Measurements from ENCODE around the gene RNF146.

Gene RNF146, protein sequence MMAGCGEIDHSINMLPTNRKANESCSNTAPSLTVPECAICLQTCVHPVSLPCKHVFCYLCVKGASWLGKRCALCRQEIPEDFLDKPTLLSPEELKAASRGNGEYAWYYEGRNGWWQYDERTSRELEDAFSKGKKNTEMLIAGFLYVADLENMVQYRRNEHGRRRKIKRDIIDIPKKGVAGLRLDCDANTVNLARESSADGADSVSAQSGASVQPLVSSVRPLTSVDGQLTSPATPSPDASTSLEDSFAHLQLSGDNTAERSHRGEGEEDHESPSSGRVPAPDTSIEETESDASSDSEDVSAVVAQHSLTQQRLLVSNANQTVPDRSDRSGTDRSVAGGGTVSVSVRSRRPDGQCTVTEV

DNA sequence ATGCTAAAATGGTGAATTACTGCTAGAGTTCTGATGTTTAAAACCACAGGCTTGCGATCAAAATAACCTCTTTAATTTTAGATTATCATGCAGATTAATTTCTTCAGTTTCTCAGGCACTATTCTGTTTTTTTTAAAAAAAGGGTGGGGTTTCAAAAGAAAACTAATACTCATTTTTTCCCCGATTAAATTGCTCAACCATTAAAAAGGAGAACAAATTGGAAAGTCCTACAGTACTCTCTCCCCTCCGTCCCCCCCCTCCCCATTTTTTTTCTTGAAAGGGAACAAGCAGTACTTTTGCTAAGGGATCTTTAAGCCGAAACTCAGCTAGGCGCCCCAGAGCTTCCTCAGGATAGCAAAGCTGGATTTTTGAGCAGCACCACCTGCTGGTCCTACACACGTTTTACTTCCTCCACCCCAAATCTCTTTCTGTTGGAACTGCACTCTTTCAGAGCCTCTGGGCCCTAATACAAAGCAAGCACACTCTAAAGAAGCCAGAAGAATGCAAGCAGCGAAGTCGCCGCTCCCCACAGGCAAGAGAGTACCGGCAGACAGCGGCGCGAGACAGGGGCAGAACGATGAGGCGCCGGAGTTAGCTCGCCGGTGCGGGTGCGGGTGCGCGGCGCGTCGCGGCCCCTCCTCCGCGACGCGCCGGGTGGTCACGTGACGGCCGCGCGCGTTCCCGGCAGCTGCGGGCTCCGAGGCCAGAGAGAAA, at the start of gene RNF146:
RNF146 (plus strand) TSS at position 687 of the 714 bp plus-strand sequence. CDS start 13,475 bp downstream, outside the sequence.
- H3K27me3 ChIP-seq (ENCODE audit: insufficient read depth, low read length, poor library complexity), result no peaks in the 10 kb centered on the region
- peak within 1 kb of the TSS; percentile 99 for H2AFZ ChIP-seq (ENCODE audit: low read depth, low read length)
- H3K79me2 ChIP-seq (ENCODE audit: insufficient read depth, low read length), result peaks cover 47% of the 10 kb centered on the region
- H3K4me2 ChIP-seq (ENCODE audit: insufficient read depth, low read length), result peak within 1 kb of the TSS; percentile 76
- peak; percentile 80 for ATAC-seq (ENCODE audit: insufficient read depth, low read depth)
- DNase-seq, result peak; percentile 79
- peak within 1 kb of the TSS; percentile 99 for H3K9ac ChIP-seq (ENCODE audit: low read depth, low read length)
- no peaks in the 10 kb centered on the region for H3K9me3 ChIP-seq (ENCODE audit: insufficient read depth, low read length, severe bottlenecking)
- peak within 1 kb of the TSS; percentile 50 to 92 for H3K4me3 ChIP-seq (ENCODE audit: low read depth in 1 of 2, low read length in 2 of 2)
- TF ChIP-seq, protein P1, sequence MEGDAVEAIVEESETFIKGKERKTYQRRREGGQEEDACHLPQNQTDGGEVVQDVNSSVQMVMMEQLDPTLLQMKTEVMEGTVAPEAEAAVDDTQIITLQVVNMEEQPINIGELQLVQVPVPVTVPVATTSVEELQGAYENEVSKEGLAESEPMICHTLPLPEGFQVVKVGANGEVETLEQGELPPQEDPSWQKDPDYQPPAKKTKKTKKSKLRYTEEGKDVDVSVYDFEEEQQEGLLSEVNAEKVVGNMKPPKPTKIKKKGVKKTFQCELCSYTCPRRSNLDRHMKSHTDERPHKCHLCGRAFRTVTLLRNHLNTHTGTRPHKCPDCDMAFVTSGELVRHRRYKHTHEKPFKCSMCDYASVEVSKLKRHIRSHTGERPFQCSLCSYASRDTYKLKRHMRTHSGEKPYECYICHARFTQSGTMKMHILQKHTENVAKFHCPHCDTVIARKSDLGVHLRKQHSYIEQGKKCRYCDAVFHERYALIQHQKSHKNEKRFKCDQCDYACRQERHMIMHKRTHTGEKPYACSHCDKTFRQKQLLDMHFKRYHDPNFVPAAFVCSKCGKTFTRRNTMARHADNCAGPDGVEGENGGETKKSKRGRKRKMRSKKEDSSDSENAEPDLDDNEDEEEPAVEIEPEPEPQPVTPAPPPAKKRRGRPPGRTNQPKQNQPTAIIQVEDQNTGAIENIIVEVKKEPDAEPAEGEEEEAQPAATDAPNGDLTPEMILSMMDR (IDR thresholded peaks at IDR 0.05; ENCODE audit: borderline replicate concordance, extremely low read depth, low read length, poor library complexity, severe bottlenecking), result peak; percentile 88
- no peak for TF ChIP-seq EZH2 (IDR thresholded peaks at IDR 0.05; ENCODE audit: borderline replicate concordance, low read depth, low read length, severe bottlenecking)
- peaks cover 35% of the 10 kb centered on the region for H3K4me1 ChIP-seq (ENCODE audit: insufficient read depth, low read length)
- H3K36me3 ChIP-seq (ENCODE audit: insufficient read depth, low read length), result no peaks in the 10 kb centered on the region; the same call in 1 of the 2 replicates
- 0 out of 2 replicates have a peak, but pooled peaks cover 2% of the 10 kb centered on the region for H4K20me1 ChIP-seq (ENCODE audit: insufficient read depth, low read length)
- peak within 1 kb of the TSS; percentile 95 for H3K27ac ChIP-seq (ENCODE audit: low read length)

DNA sequence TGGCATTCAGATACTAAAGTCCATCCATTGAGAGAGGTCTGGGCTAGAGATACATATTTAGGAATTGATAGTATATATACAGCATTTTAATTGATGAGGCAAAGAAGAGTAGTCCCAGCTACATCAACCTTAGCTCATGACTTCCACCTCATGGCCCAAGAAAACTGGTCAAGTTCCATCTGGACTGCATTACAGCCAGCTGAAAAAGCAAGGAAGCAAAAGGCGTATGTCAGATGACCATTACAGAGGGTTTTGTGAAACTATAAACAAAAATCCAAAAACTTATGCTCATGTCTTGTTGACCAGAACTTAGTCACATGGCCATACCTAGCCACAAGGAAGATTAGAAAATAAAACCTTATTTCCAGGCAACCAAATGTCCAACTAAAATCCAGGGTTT, 46.8 kb upstream of the RNF146 start:
- TF ChIP-seq, protein P1 (IDR thresholded peaks at IDR 0.05; ENCODE audit: borderline replicate concordance, extremely low read depth, low read length, poor library complexity, severe bottlenecking), result no peak
- TF ChIP-seq EZH2 (IDR thresholded peaks at IDR 0.05; ENCODE audit: borderline replicate concordance, low read depth, low read length, severe bottlenecking), result no peak
- Histone ChIP-seq H3K79me2 (ENCODE audit: insufficient read depth, low read length) (no peaks in the 10 kb centered on the region), H3K9me3 (ENCODE audit: insufficient read depth, low read length, severe bottlenecking) (no peaks in the 10 kb centered on the region), H3K4me3 (ENCODE audit: low read depth in 1 of 2, low read length in 2 of 2) (no peak overlapping the region), H3K4me2 (ENCODE audit: insufficient read depth, low read length) (no peak overlapping the region), H4K20me1 (ENCODE audit: insufficient read depth, low read length) (no peaks in the 10 kb centered on the region), H3K4me1 (ENCODE audit: insufficient read depth, low read length) (no peaks in the 10 kb centered on the region), H3K9ac (ENCODE audit: low read depth, low read length) (no peak overlapping the region), H2AFZ (ENCODE audit: low read depth, low read length) (no peak overlapping the region), H3K36me3 (ENCODE audit: insufficient read depth, low read length) (no peaks in the 10 kb centered on the region), H3K27me3 (ENCODE audit: insufficient read depth, low read length, poor library complexity) (no peaks in the 10 kb centered on the region), H3K27ac (ENCODE audit: low read length) (no peak overlapping the region)
- ATAC-seq (ENCODE audit: insufficient read depth, low read depth) (no peak), DNase-seq (no peak)

DNA sequence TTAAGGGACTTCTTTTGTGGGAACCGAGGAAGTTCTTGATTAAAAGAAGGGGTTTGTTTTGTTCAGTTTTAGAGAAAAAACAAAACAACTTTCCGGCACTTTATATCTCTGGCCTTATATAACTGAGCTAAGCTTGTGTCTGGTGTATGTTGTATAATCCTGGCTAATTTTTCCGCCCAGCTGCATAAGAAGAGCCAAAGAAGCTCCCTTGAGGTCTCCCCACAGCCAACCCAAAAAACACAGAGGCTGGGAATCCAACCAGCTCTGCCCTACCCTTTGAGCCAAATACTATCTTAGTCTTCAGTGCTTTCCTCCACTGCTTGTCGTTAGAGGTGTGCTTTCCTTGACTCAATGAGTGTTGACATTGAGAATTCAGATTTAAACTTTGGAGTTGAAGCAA, 45.5 kb upstream of the RNF146 start:
- no peaks in the 10 kb centered on the region for H3K9me3 ChIP-seq (ENCODE audit: insufficient read depth, low read length, severe bottlenecking)
- ATAC-seq (ENCODE audit: insufficient read depth, low read depth), result no peak
- TF ChIP-seq EZH2 (IDR thresholded peaks at IDR 0.05; ENCODE audit: borderline replicate concordance, low read depth, low read length, severe bottlenecking), result no peak

DNA sequence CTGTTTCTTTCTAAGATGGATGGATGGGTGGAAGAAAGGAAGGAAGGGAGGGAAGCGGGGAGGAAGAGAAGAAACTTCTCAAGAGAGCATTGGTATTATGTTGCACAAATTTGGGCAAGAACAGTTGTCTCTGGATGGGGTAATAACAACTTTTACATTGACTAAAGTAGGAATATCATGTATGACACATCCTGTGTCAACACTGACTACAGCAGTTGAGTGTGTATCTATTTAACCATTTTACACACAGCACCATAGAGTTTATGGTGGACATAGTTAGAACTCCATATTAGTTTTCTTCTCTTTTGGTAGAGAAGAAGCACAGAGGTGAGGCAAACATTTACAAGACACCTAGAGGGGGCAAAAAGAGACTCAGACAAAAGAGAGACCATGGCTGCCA, 44.2 kb upstream of the RNF146 start:
- Histone ChIP-seq H2AFZ (ENCODE audit: low read depth, low read length) (no peak overlapping the region), H3K79me2 (ENCODE audit: insufficient read depth, low read length) (no peaks in the 10 kb centered on the region), H4K20me1 (ENCODE audit: insufficient read depth, low read length) (no peaks in the 10 kb centered on the region), H3K4me3 (ENCODE audit: low read depth in 1 of 2, low read length in 2 of 2) (no peak overlapping the region), H3K9me3 (ENCODE audit: insufficient read depth, low read length, severe bottlenecking) (no peaks in the 10 kb centered on the region), H3K9ac (ENCODE audit: low read depth, low read length) (no peak overlapping the region), H3K4me2 (ENCODE audit: insufficient read depth, low read length) (no peak overlapping the region), H3K4me1 (ENCODE audit: insufficient read depth, low read length) (no peaks in the 10 kb centered on the region), H3K27me3 (ENCODE audit: insufficient read depth, low read length, poor library complexity) (no peaks in the 10 kb centered on the region), H3K36me3 (ENCODE audit: insufficient read depth, low read length) (no peaks in the 10 kb centered on the region), H3K27ac (ENCODE audit: low read length) (no peak overlapping the region)
- TF ChIP-seq, protein P1 (IDR thresholded peaks at IDR 0.05; ENCODE audit: borderline replicate concordance, extremely low read depth, low read length, poor library complexity, severe bottlenecking), result no peak
- no peak for TF ChIP-seq EZH2 (IDR thresholded peaks at IDR 0.05; ENCODE audit: borderline replicate concordance, low read depth, low read length, severe bottlenecking)
- DNase-seq (no peak), ATAC-seq (ENCODE audit: insufficient read depth, low read depth) (no peak)

More for the DNA sequence above, 45.5 kb upstream of the RNF146 start:
- Histone ChIP-seq H3K4me1 (ENCODE audit: insufficient read depth, low read length) (no peaks in the 10 kb centered on the region), H3K4me2 (ENCODE audit: insufficient read depth, low read length) (no peak overlapping the region), H3K27me3 (ENCODE audit: insufficient read depth, low read length, poor library complexity) (no peaks in the 10 kb centered on the region), H2AFZ (ENCODE audit: low read depth, low read length) (no peak overlapping the region), H4K20me1 (ENCODE audit: insufficient read depth, low read length) (no peaks in the 10 kb centered on the region), H3K4me3 (ENCODE audit: low read depth in 1 of 2, low read length in 2 of 2) (no peak overlapping the region), H3K36me3 (ENCODE audit: insufficient read depth, low read length) (no peaks in the 10 kb centered on the region), H3K27ac (ENCODE audit: low read length) (no peak overlapping the region), H3K79me2 (ENCODE audit: insufficient read depth, low read length) (no peaks in the 10 kb centered on the region), H3K9ac (ENCODE audit: low read depth, low read length) (no peak overlapping the region)
- no peak for DNase-seq

Data from DND-41 (cell line).